Measurements from ENCODE around the gene SNX13. TPM values are rescaled to one million over a fixed set of nuclear protein-coding genes. Genes with fewer than 3 reads are reported as not detected.

SNX13 gene
- total RNA-seq, 1 experiment from 2014 or later = 29.0 TPM

DNA sequence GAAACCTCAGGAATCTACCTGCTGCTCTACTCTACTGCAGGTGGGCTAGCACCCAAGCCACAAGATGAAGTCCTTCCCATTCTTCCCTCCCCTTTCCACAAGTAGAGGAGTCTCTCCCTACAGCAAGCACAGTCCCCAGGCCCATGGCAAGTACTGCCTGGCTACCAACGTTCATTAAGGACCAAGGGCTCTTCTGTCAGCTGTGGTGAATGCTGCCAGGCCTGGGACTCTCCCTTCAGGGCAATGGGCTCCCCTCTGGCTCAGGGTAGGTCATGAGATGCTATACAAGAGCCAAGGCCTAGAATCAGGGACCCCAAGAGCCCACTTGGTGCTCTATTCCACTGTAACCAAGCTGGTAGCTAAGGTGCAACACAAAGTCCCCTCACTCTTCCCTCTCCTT lies 39.8 kb downstream of the SNX13 start:
- no peak overlapping the region for H3K27ac ChIP-seq (ENCODE audit: insufficient read length, low read depth, low read length)
- no peak overlapping the region for H4K91ac ChIP-seq (ENCODE audit: insufficient read length, low read depth, low read length)
- H3K36me3 Mint-ChIP-seq (ENCODE audit: insufficient read depth in 1 of 3, low read depth in 3 of 3) = no peaks in the 10 kb centered on the region
- no peak overlapping the region for H2AK5ac ChIP-seq (ENCODE audit: insufficient read length, low read length)
- DNase-seq = no peak
- TF ChIP-seq, protein P1, sequence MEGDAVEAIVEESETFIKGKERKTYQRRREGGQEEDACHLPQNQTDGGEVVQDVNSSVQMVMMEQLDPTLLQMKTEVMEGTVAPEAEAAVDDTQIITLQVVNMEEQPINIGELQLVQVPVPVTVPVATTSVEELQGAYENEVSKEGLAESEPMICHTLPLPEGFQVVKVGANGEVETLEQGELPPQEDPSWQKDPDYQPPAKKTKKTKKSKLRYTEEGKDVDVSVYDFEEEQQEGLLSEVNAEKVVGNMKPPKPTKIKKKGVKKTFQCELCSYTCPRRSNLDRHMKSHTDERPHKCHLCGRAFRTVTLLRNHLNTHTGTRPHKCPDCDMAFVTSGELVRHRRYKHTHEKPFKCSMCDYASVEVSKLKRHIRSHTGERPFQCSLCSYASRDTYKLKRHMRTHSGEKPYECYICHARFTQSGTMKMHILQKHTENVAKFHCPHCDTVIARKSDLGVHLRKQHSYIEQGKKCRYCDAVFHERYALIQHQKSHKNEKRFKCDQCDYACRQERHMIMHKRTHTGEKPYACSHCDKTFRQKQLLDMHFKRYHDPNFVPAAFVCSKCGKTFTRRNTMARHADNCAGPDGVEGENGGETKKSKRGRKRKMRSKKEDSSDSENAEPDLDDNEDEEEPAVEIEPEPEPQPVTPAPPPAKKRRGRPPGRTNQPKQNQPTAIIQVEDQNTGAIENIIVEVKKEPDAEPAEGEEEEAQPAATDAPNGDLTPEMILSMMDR (conservative IDR thresholded peaks at IDR 0.05) = no peak
- H3K14ac ChIP-seq (ENCODE audit: insufficient read depth, low read length) = no peak overlapping the region
- no peaks in the 10 kb centered on the region for H3K9me3 Mint-ChIP-seq
- H3K4ac ChIP-seq (ENCODE audit: low read depth, low read length) = no peak overlapping the region
- H4K20me1 ChIP-seq (ENCODE audit: control insufficient read depth, insufficient read depth, insufficient read length) = no peaks in the 10 kb centered on the region
- H3K4me1 Mint-ChIP-seq = peaks cover 19 to 24% of the 10 kb centered on the region in 2 experiments
- H3K4me2 ChIP-seq (ENCODE audit: insufficient read depth, insufficient read length, low read length) = no peak overlapping the region
- H3K56ac ChIP-seq (ENCODE audit: insufficient read length, low read depth, low read length) = no peak overlapping the region
- H2BK15ac ChIP-seq (ENCODE audit: low read depth, low read length) = no peak overlapping the region
- H3T11ph ChIP-seq (ENCODE audit: low read length) = no peak overlapping the region
- no peak overlapping the region for H2BK20ac ChIP-seq (ENCODE audit: low read depth, low read length, poor library complexity, severe bottlenecking)
- no peaks in the 10 kb centered on the region for H3K9me3 ChIP-seq (ENCODE audit: control insufficient read depth, low read depth, low read length)
- H3K4me3 Mint-ChIP-seq = no peak overlapping the region
- H2AFZ ChIP-seq (ENCODE audit: low read length) = no peak overlapping the region
- no peak overlapping the region for H4K8ac ChIP-seq (replicated peaks; ENCODE audit: insufficient read length, low read depth, low read length)
- WGBS (ENCODE audit: extremely low coverage, insufficient read length, low lambda C conversion rate) = no CpG with 5 or more reads among the region's 1 CpG
- no peak overlapping the region for H2BK120ac ChIP-seq (ENCODE audit: low read depth, low read length, poor library complexity, severe bottlenecking)
- no peaks in the 10 kb centered on the region for H3K27me3 Mint-ChIP-seq (ENCODE audit: low read depth)
- H3K23me2 ChIP-seq (ENCODE audit: insufficient read length, low read depth, low read length, poor library complexity, severe bottlenecking) = no peaks in the 10 kb centered on the region
- H3K4me1 ChIP-seq (ENCODE audit: insufficient read depth, low read length) = peaks cover 6% of the 10 kb centered on the region; the same call in 1 of the 2 replicates
- H2BK5ac ChIP-seq (ENCODE audit: insufficient read length, low read length) = no peak overlapping the region
- H3K27me3 ChIP-seq (ENCODE audit: insufficient read depth, low read length) = no peaks in the 10 kb centered on the region
- no peaks in the 10 kb centered on the region for H3K79me1 ChIP-seq (ENCODE audit: insufficient read depth, low read depth, low read length, poor library complexity, severe bottlenecking)
- no peak overlapping the region for H4K5ac ChIP-seq (ENCODE audit: insufficient read length, low read depth, low read length)
- H3K23ac ChIP-seq (ENCODE audit: insufficient read length, low read depth, low read length) = no peak overlapping the region
- no peaks in the 10 kb centered on the region for H3K79me2 ChIP-seq (ENCODE audit: insufficient read depth, low read length)
- no peak overlapping the region for H3K9ac ChIP-seq (ENCODE audit: extremely low read depth, insufficient read length, low read length)
- H3K27ac Mint-ChIP-seq = peak overlapping the region in 2 of 3 experiments; percentile 66 to 79; a peak in 4 of 7 replicates
- H3K18ac ChIP-seq (ENCODE audit: insufficient read length, low read depth, low read length) = no peak overlapping the region
- H2BK12ac ChIP-seq (ENCODE audit: insufficient read length, low read depth, low read length) = no peak overlapping the region
